ENCODE results near the gene RPL29. TPM values are rescaled to one million over a fixed set of nuclear protein-coding genes. Genes with fewer than 3 reads are reported as not detected.

RPL29 gene
- total and polyA plus RNA-seq, 2 of the 4 experiments (the other 2 are of a cell fraction), result 2,081 to 2,126 TPM

DNA sequence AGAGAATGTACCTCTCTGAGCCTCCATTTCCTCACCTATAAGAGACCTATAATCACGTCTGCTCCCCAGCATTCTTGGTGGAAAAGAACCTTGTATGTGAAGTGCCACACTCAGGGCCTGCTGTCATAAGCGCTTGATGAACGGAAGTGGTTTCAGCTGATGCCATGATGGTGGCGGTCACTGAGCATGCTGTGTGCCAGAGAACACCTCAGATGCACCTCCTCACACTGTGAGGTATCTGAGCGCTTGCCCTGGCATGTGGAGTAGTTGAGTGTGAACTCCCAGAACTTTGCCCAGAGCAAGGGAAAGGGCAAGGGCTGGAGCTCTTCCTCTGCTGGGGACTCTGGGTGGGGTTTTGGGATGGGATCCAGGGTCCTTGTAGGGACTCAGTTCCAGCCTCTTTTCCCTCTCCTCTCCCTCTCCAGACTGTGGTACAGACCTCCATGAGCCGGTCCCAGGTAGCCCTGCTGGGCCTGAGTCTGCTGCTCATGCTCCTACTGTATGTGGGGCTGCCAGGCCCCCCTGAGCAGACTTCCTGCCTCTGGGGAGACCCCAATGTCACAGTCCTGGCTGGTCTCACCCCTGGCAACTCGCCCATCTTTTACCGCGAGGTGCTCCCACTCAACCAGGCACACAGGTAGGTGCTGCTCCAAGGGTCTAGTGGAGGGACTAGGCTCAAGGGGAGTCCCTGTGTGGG lies 18.1 kb downstream of the RPL29 start:
- H3K27me3 ChIP-seq (ENCODE audit: control insufficient read depth, insufficient read depth, low read length), result no peaks in the 10 kb centered on the region
- peaks cover 10 to 44% of the 10 kb centered on the region in 2 experiments; a peak in 3 of 4 replicates for H3K79me1 ChIP-seq (ENCODE audit: low read depth in 1 of 2, low read length in 2 of 2)
- ChIA-PET POLR2A (ENCODE audit: unreplicated experiment) (no interaction called here), CTCF (no interaction called here)
- TF ChIP-seq MAZ (IDR thresholded peaks at IDR 0.05; ENCODE audit: borderline replicate concordance, low read depth, low read length) (no peak), FOS (IDR thresholded peaks at IDR 0.05; ENCODE audit: low read depth, low read length) (no peak), CHD1 (IDR thresholded peaks at IDR 0.05; ENCODE audit: low read depth, low read length) (no peak), MXI1 (IDR thresholded peaks at IDR 0.05; ENCODE audit: borderline replicate concordance, low read depth, low read length) (no peak), POLR2A (IDR thresholded peaks at IDR 0.05; ENCODE audit: low read depth, low read length) (no peak)
- TF ChIP-seq, protein P1, sequence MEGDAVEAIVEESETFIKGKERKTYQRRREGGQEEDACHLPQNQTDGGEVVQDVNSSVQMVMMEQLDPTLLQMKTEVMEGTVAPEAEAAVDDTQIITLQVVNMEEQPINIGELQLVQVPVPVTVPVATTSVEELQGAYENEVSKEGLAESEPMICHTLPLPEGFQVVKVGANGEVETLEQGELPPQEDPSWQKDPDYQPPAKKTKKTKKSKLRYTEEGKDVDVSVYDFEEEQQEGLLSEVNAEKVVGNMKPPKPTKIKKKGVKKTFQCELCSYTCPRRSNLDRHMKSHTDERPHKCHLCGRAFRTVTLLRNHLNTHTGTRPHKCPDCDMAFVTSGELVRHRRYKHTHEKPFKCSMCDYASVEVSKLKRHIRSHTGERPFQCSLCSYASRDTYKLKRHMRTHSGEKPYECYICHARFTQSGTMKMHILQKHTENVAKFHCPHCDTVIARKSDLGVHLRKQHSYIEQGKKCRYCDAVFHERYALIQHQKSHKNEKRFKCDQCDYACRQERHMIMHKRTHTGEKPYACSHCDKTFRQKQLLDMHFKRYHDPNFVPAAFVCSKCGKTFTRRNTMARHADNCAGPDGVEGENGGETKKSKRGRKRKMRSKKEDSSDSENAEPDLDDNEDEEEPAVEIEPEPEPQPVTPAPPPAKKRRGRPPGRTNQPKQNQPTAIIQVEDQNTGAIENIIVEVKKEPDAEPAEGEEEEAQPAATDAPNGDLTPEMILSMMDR (conservative IDR thresholded peaks at IDR 0.05; ENCODE audit: low read depth, low read length), result no peak
- BruUV-seq (replicated peaks), result no TSS peak
- no peak overlapping the region for H2BK15ac ChIP-seq (ENCODE audit: low read depth, low read length)
- no CpG with 5 or more reads among the region's 9 CpGs for WGBS, 2 experiments (ENCODE audit: extremely low coverage in 2 of 2, insufficient read length in 1 of 2)
- peaks cover 12% of the 10 kb centered on the region for H3K9me1 ChIP-seq (ENCODE audit: insufficient read depth, low read length)
- peaks cover 6% of the 10 kb centered on the region for H4K20me1 ChIP-seq (ENCODE audit: insufficient read depth, low read length)
- dilution Hi-C loops (cut with HindIII; ENCODE audit: low sequenced_read_pairs, unreplicated experiment) (no loop called here), intact Hi-C loops (cut with micrococcal nuclease) (no loop called here), in situ Hi-C loops (cut with MboI; ENCODE audit: low sequenced_read_pairs) (no loop called here)
- no peak for DNase-seq
- H3K56ac ChIP-seq (ENCODE audit: extremely low read depth, insufficient read depth, low read length), result no peak overlapping the region
- no peak overlapping the region for H4K8ac ChIP-seq (ENCODE audit: low read depth in 2 of 2, low read length in 2 of 2)
- no peak overlapping the region for H2BK20ac ChIP-seq (ENCODE audit: low read depth, low read length)
- no peak overlapping the region for H3K14ac ChIP-seq (replicated peaks; ENCODE audit: low read depth, low read length)
- no peak overlapping the region for H3K4ac ChIP-seq (ENCODE audit: low read depth, low read length)
- H2AK9ac ChIP-seq (replicated peaks; ENCODE audit: low read depth, low read length, poor library complexity), result no peak overlapping the region
- H2BK5ac ChIP-seq (ENCODE audit: low read depth, low read length, poor library complexity, severe bottlenecking), result no peak overlapping the region
- ATAC-seq (ENCODE audit: low read depth), result no peak
- no peaks in the 10 kb centered on the region for H3K36me3 ChIP-seq (ENCODE audit: control insufficient read depth, insufficient read depth, low read length)
- H2AK5ac ChIP-seq (ENCODE audit: low read depth, low read length), result no peak overlapping the region
- H2BK120ac ChIP-seq (ENCODE audit: low read depth, low read length), result no peak overlapping the region
- no peak overlapping the region for H3K27ac ChIP-seq (ENCODE audit: insufficient read depth, low read length)
- no peak overlapping the region for H2AFZ ChIP-seq (replicated peaks; ENCODE audit: low read length, poor library complexity)
- H4K91ac ChIP-seq (ENCODE audit: insufficient read depth, low read depth, low read length), result no peak overlapping the region
- H3K4me2 ChIP-seq (ENCODE audit: low read depth, low read length), result no peak overlapping the region
- H3K4me1 ChIP-seq (ENCODE audit: control insufficient read depth, insufficient read depth, low read length), result peaks cover 17% of the 10 kb centered on the region
- no peak overlapping the region for H3K4me3 ChIP-seq (ENCODE audit: insufficient read depth, low read depth, low read length)
- no peak overlapping the region for H3K9ac ChIP-seq (ENCODE audit: low read depth, low read length)
- H4K5ac ChIP-seq (ENCODE audit: low read depth, low read length), result no peak overlapping the region
- H3K23ac ChIP-seq (ENCODE audit: low read depth, low read length), result no peak overlapping the region
- H3K18ac ChIP-seq (ENCODE audit: low read depth, low read length), result no peak overlapping the region
- H3K9me3 ChIP-seq (ENCODE audit: control insufficient read depth, insufficient read depth, low read length), result no peaks in the 10 kb centered on the region

All from IMR-90 (cell line).